Ovary (tissue), 9 donors: ENCODE data around the gene TRIM32. TPM values are rescaled to one million over a fixed set of nuclear protein-coding genes. Genes with fewer than 3 reads are reported as not detected.

Experiments
- DNase-seq, 5 donors: peaks; one replicate each; pipeline ENCODE4 v3.0.0-alpha.2; 2019 to 2020
- H3K27ac ChIP-seq, 2 donors: fragments of 200-600 bp; one replicate each; pipeline versions ENCODE4 v1.5.1 to v1.8.0; 2019 to 2022
- H3K27me3 ChIP-seq: fragments of 200-600 bp; one replicate; pipeline ENCODE4 v1.8.0; 2022
- H3K36me3 ChIP-seq: fragments of 200-600 bp; sonication (generic); one replicate; pipeline ENCODE4 v1.5.1; 2019
- H3K4me1 ChIP-seq: one replicate; pipeline ENCODE4 v1.8.1; 2013; ENCODE audit warnings: mild to moderate bottlenecking, moderate library complexity; ENCODE audit not compliant: insufficient read depth
- H3K4me3 ChIP-seq: fragments of 200-600 bp; sonication (generic); one replicate; pipeline ENCODE4 v1.5.1; 2017
- H3K9me3 ChIP-seq, 2 donors: fragments of 200-600 bp in 1 of 2; sonication (generic) in 1 of 2; one replicate each; pipeline versions ENCODE4 v1.5.1 to v1.8.1; 2013 to 2019; ENCODE audit warnings: mild to moderate bottlenecking in 1 of 2, moderate library complexity in 1 of 2
- EP300 ChIP-seq: sonication (generic); formaldehyde crosslinking; IDR thresholded peaks from one replicate; pipeline ENCODE4 v1.6.1; 2017; ENCODE audit warnings: antibody characterized with exemption
- POLR2A ChIP-seq: fragments of 450-650 bp; IDR thresholded peaks from one replicate; pipeline ENCODE4 v1.6.1; 2017; ENCODE audit warnings: antibody characterized with exemption, mild to moderate bottlenecking, moderate library complexity
- WGBS, 3 donors: extraction: QIAGEN DNeasy Blood & Tissue Kit in 1 of 3; methylation state at CpG; one replicate each; pipeline versions ENCODE4 v1.1.5 to v1.1.7; 2013 to 2017; 5-methylcytosine and 5-hydroxymethylcytosine counted together
- intact Hi-C, 4 donors: fragments of 100-400 bp; cut with DNase I; formaldehyde crosslinking; loops; one replicate each; pipeline versions ENCODE4 v1.11.0 to v1.15.1; 2022 to 2023
- polyA plus RNA-seq, 2 donors: library from polyadenylated mRNA; stranded (reverse); fragments of 200-250 nt in 1 of 2; fragments of 350-450 nt in 1 of 2; fragmentation: Illumina TruSeq in 1 of 2; extraction: RNeasy Lipid Tissue Mini Kit (QIAGEN cat#74804) in 1 of 2; gene quantifications; one replicate each; pipeline ENCODE4 v1.2.3, GENCODE V29; 2013 to 2014
- total RNA-seq, 7 donors: library from RNA; depleted of rRNA in 2 of 7; stranded (reverse); fragments of >200 nt in 2 of 7; fragmentation: NEBNext Ultra II Directional in 3 of 7; extraction: Animal tissue kit (Norgen Biotek cat#: 25700) in 3 of 7; gene quantifications; one replicate each; pipeline versions ENCODE4 v1.1.0 to v1.2.4, GENCODE V29; 2016 to 2023
- TF ChIP-seq, protein P1 (sequence below), 3 donors: fragments of 450-650 bp in 2 of 3; fragments of 200-600 bp in 1 of 3; IDR thresholded peaks; one replicate each; pipeline versions ENCODE4 v1.5.1 to v1.8.0; 2016 to 2022; ENCODE audit warnings: antibody characterized with exemption in 3 of 3, mild to moderate bottlenecking in 1 of 3
- donor health status: DM: no; HTN: no; CAD: no; lungs with moderate emphysema.
- donor health status: DM: no; HTN: no; CAD: no.
- donor health status: Bipolar disorder and iron deficiency.
- donor health status: DM: yes; HTN: yes; CAD: no.
- donor health status: DM: no; HTN: no; CAD: no.
- donor health status: DM: yes; HTN: yes; CAD: no.

Gene TRIM32
- total and polyA plus RNA-seq, 9 donors = 7.0 to 29.2 (median 22.1) TPM

GRCh38 chr9:116718111-116718510, 31.0 kb downstream of the TRIM32 start:
- intact Hi-C loops = no loop called here
- TF ChIP-seq POLR2A (no peak), EP300 (no peak)
- TF ChIP-seq, protein P1, sequence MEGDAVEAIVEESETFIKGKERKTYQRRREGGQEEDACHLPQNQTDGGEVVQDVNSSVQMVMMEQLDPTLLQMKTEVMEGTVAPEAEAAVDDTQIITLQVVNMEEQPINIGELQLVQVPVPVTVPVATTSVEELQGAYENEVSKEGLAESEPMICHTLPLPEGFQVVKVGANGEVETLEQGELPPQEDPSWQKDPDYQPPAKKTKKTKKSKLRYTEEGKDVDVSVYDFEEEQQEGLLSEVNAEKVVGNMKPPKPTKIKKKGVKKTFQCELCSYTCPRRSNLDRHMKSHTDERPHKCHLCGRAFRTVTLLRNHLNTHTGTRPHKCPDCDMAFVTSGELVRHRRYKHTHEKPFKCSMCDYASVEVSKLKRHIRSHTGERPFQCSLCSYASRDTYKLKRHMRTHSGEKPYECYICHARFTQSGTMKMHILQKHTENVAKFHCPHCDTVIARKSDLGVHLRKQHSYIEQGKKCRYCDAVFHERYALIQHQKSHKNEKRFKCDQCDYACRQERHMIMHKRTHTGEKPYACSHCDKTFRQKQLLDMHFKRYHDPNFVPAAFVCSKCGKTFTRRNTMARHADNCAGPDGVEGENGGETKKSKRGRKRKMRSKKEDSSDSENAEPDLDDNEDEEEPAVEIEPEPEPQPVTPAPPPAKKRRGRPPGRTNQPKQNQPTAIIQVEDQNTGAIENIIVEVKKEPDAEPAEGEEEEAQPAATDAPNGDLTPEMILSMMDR (IDR thresholded peaks at IDR 0.05) = no peak
- 95 to 97% (median 96%) methylated on average over 4 of the region's 4 CpGs for WGBS, 3 donors
- Histone ChIP-seq H3K4me1 (no peaks in the 10 kb centered on the region), H3K36me3 (no peaks in the 10 kb centered on the region), H3K9me3 (no peaks in the 10 kb centered on the region), H3K27me3 (no peaks in the 10 kb centered on the region), H3K4me3 (no peak overlapping the region), H3K27ac (no peak overlapping the region)
- DNase-seq = no peak

DNA sequence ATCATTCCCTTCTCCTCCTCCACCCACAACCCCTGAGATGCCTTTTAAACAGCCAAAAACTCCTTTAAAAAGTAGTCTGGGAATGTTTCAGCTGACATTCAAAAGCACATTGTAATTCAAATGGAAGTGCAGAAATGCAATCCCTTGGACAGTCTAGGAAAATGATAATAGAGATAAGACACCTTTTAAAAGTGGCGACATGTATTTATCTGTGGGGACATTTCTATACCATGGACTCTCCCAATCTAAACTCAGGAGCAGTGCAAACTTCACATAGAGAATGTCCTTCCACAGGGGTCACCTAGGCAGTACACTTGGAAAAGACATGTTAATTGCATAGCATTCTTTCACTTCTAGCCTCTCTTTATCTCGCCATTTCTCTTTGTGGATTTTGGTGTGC, 33.0 kb downstream of the TRIM32 start:
- no peaks in the 10 kb centered on the region for H3K36me3 ChIP-seq
- TF ChIP-seq POLR2A = no peak
- no peak for TF ChIP-seq EP300
- TF ChIP-seq, protein P1 (IDR thresholded peaks at IDR 0.05) = no peak
- 49 to 85% (median 85%) methylated on average over 2 of the region's 2 CpGs for WGBS, 3 donors
- H3K4me1 ChIP-seq = no peaks in the 10 kb centered on the region
- no peaks in the 10 kb centered on the region for H3K9me3 ChIP-seq
- no peak overlapping the region for H3K4me3 ChIP-seq
- H3K27ac ChIP-seq = no peak overlapping the region
- no peaks in the 10 kb centered on the region for H3K27me3 ChIP-seq
- no peak for DNase-seq
- intact Hi-C loops = no loop called here

- H3K4me1 ChIP-seq = no peaks in the 10 kb centered on the region
- no peaks in the 10 kb centered on the region for H3K36me3 ChIP-seq
- H3K9me3 ChIP-seq = no peaks in the 10 kb centered on the region
- TF ChIP-seq POLR2A (no peak), EP300 (no peak)
- TF ChIP-seq, protein P1 (IDR thresholded peaks at IDR 0.05) = no peak
- H3K4me3 ChIP-seq = no peak overlapping the region
- WGBS, 3 donors = 94 to 99% (median 97%) methylated on average over 3 of the region's 3 CpGs
- intact Hi-C loops = no loop called here
- no peaks in the 10 kb centered on the region for H3K27me3 ChIP-seq
- no peak for DNase-seq
- H3K27ac ChIP-seq = no peak overlapping the region
Observed at GRCh38 chr9:116721411-116721810, 34.3 kb downstream of the TRIM32 start.

GRCh38 chr9:116721944-116722343, 34.8 kb downstream of the TRIM32 start:
- DNase-seq = no peak
- 35 to 93% (median 88%) methylated on average over 2 of the region's 2 CpGs for WGBS, 3 donors
- H3K27ac ChIP-seq = no peak overlapping the region
- no peaks in the 10 kb centered on the region for H3K9me3 ChIP-seq
- H3K4me1 ChIP-seq = no peaks in the 10 kb centered on the region
- H3K36me3 ChIP-seq = no peaks in the 10 kb centered on the region
- no peaks in the 10 kb centered on the region for H3K27me3 ChIP-seq
- TF ChIP-seq, protein P1 (IDR thresholded peaks at IDR 0.05) = no peak
- no peak for TF ChIP-seq EP300
- no peak for TF ChIP-seq POLR2A
- intact Hi-C loops = no loop called here
- H3K4me3 ChIP-seq = no peak overlapping the region

- no peaks in the 10 kb centered on the region for H3K27me3 ChIP-seq
- no peaks in the 10 kb centered on the region for H3K36me3 ChIP-seq
- intact Hi-C loops = no loop called here
- H3K9me3 ChIP-seq = no peaks in the 10 kb centered on the region
- no peak for TF ChIP-seq EP300
- WGBS, 3 donors = 45 to 60% (median 46%) methylated on average over 3 of the region's 3 CpGs
- H3K27ac ChIP-seq = no peak overlapping the region
- H3K4me3 ChIP-seq = no peak overlapping the region
- no peak for DNase-seq
- no peaks in the 10 kb centered on the region for H3K4me1 ChIP-seq
Observed at GRCh38 chr9:116724123-116724522, 37.0 kb downstream of the TRIM32 start.
